Lower lobe of right lung (tissue), 2 donors: ENCODE measurements around the gene TMEM94. TPM values are rescaled to one million over a fixed set of nuclear protein-coding genes. Genes with fewer than 3 reads are reported as not detected.
"Not testable (repeated sequence)": the region's sequence is repeated elsewhere in the genome, so short reads cannot be mapped to it uniquely, and the experiment has no call there.

ENCODE experiments used
- ATAC-seq, 2 donors: fragments of 200-7000 bp; cut with Tn5 transposase; one replicate each; pipeline ENCODE4 v1.9.1; 2020 to 2022; ENCODE audit warnings: mild to moderate bottlenecking in 2 of 2, moderate library complexity in 2 of 2
- DNase-seq: peaks from one replicate; pipeline ENCODE4 v3.0.0-alpha.2; 2020
- H3K27ac ChIP-seq: fragments of 200-600 bp; one replicate; pipeline ENCODE4 v1.8.0; 2022
- H3K27me3 ChIP-seq: fragments of 200-600 bp; one replicate; pipeline ENCODE4 v1.8.0; 2022; ENCODE audit warnings: low read depth
- H3K36me3 ChIP-seq: fragments of 200-600 bp; one replicate; pipeline ENCODE4 v1.8.0; 2022; ENCODE audit warnings: mild to moderate bottlenecking
- H3K4me1 ChIP-seq: fragments of 200-600 bp; one replicate; pipeline ENCODE4 v1.8.0; 2022
- H3K4me3 ChIP-seq: fragments of 200-600 bp; one replicate; pipeline ENCODE4 v1.8.0; 2022; ENCODE audit warnings: mild to moderate bottlenecking
- H3K9me3 ChIP-seq: fragments of 200-600 bp; one replicate; pipeline ENCODE4 v1.8.0; 2022
- intact Hi-C: fragments of 100-400 bp; cut with DNase I; formaldehyde crosslinking; loops from one replicate; pipeline ENCODE4 v1.11.0; 2022
- total RNA-seq: library from RNA; stranded (reverse); fragmentation: NEBNext Ultra II Directional; extraction: Animal tissue kit (Norgen Biotek cat#: 25700); gene quantifications from one replicate; pipeline ENCODE4 v1.2.1, GENCODE V29; 2021
- TF ChIP-seq, protein P1 (sequence below): fragments of 200-600 bp; IDR thresholded peaks from one replicate; pipeline ENCODE4 v1.8.0; 2022; ENCODE audit warnings: antibody characterized with exemption, mild to moderate bottlenecking
- donor health status: DM: no; HTN: yes; CAD: no; lungs with severe emphysema.

The TMEM94 gene
- total RNA-seq, 1 donor from 2014 or later, result 89.5 TPM

DNA sequence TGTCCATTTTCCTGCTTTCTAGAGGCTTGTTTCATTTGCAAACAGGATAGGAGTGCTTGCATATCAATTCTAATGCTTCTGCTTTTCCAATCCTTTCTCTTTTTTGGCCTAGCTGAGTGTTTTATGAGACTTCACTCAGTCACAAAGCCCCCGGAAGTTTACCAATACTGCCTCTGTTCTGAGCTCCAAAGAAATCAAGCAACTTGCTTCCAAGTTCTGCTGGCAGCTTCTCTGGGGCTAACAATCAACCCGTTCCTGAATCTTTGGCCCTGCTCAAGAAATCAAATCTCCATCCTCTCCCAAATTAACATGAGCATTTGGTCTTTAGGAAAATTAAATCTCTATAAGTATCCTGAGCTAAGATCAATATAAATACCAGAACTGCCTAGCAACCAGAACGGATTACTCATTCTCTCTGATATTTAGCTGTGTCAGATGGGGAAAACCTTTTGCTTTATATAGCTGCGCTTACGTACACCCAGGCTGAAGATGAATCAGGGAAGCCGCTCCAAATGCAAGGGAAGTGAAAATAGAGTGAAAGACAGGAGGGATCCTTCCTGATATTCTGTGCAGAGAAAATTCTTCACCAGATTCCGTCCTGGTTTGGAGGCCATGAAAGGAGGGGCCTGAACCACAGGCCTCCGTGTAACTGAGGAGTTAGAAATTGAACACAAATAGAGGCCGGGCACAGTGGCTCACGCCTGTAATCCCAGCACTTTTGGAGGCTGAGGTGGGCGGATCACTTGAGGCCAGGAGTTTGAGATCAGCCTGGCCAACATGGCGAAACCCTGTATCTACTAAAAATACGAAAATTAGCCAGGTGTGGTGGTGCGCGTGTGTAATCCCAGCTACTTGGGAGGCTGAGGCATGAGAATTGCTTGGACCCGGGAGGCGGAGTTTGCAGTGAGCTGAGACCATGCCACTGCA, 27.6 kb upstream of the TMEM94 start:
- TF ChIP-seq, protein P1, sequence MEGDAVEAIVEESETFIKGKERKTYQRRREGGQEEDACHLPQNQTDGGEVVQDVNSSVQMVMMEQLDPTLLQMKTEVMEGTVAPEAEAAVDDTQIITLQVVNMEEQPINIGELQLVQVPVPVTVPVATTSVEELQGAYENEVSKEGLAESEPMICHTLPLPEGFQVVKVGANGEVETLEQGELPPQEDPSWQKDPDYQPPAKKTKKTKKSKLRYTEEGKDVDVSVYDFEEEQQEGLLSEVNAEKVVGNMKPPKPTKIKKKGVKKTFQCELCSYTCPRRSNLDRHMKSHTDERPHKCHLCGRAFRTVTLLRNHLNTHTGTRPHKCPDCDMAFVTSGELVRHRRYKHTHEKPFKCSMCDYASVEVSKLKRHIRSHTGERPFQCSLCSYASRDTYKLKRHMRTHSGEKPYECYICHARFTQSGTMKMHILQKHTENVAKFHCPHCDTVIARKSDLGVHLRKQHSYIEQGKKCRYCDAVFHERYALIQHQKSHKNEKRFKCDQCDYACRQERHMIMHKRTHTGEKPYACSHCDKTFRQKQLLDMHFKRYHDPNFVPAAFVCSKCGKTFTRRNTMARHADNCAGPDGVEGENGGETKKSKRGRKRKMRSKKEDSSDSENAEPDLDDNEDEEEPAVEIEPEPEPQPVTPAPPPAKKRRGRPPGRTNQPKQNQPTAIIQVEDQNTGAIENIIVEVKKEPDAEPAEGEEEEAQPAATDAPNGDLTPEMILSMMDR, result no peak
- ATAC-seq (no peak), DNase-seq (no peak)
- intact Hi-C loops, result no loop called here
- Histone ChIP-seq H3K9me3 (no peaks in the 10 kb centered on the region), H3K4me3 (no peak overlapping the region), H3K27me3 (no peaks in the 10 kb centered on the region), H3K27ac (peak overlapping the region; percentile 42), H3K36me3 (no peaks in the 10 kb centered on the region), H3K4me1 (peaks cover 30% of the 10 kb centered on the region)

DNA sequence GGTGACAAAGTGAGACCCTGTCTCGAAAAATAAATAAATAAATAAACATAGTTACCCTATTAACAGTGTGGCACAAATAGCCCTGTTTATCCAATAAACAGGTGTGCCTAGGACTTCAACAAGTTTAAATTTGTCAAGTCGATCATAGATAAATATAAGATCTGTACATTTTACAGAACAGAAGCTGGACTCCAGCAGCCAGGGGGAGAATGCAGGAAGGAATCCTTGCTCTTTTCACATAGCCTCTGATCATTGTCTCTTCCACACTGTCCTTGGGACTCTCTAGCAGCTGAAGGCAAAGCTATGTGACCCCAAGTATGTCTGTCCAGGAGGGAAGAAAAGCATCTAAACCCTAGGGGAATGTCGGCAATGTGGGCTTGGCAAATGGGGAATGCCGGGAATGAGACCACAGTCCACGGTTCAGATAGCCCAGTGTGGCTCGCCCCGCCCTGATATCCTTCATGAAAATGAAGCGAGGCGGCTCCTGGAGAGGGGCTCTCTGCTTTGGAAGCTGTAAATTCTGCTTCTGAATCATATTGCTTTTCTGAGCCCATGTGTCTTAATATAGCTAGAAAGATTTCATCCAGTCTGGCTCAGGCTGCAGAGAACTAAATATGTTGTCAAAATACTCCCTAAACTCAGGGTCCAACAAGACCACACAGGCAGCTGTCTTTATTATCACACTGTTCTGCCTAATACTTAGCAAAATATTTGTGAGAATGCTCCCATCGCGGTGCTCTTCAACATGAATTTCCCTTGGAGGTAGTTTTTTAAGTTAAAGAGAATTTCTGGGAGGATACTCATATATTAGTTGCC, 26.1 kb upstream of the TMEM94 start:
- DNase-seq, result no peak
- Histone ChIP-seq H3K4me3 (no peak overlapping the region), H3K27me3 (no peaks in the 10 kb centered on the region), H3K4me1 (peaks cover 30% of the 10 kb centered on the region), H3K27ac (peak overlapping the region; percentile 46), H3K9me3 (no peaks in the 10 kb centered on the region), H3K36me3 (no peaks in the 10 kb centered on the region)
- peak; percentile 53 to 58 for ATAC-seq
- TF ChIP-seq, protein P1, result no peak
- intact Hi-C loops, result no loop called here

DNA sequence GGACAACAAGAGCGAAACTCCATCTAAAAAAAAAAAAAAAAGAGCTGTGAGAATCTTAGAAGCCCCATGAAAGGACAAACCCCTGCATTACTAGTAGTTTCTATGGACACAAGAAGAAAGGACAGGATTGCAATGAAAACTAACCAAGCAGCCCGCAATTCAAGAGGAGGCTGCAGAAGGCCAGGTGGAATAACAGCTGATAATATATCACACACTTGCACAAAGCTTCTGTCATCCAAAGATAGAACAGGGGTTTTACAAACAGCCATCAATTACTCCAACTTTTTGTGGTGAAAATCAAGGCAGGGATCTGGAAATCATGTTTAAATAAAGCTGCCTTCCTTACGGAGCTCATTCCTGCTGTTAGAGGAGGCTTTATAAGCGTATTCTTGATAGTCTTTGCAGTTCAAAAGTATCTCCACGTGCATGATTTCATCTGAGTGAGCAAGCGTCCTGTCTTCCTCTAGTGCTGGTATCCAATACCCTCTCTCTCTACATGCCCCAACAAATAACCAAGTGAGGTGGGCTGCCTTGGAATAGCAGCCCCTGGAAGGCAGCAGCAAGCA, 23.1 kb upstream of the TMEM94 start:
- no peak for DNase-seq
- H3K4me1 ChIP-seq, result peaks cover 22% of the 10 kb centered on the region
- no peaks in the 10 kb centered on the region for H3K27me3 ChIP-seq
- no peak overlapping the region for H3K4me3 ChIP-seq
- H3K36me3 ChIP-seq, result no peaks in the 10 kb centered on the region
- intact Hi-C loops, result no loop called here
- no peak for ATAC-seq
- H3K9me3 ChIP-seq, result no peaks in the 10 kb centered on the region
- TF ChIP-seq, protein P1, result no peak
- no peak overlapping the region for H3K27ac ChIP-seq

DNA sequence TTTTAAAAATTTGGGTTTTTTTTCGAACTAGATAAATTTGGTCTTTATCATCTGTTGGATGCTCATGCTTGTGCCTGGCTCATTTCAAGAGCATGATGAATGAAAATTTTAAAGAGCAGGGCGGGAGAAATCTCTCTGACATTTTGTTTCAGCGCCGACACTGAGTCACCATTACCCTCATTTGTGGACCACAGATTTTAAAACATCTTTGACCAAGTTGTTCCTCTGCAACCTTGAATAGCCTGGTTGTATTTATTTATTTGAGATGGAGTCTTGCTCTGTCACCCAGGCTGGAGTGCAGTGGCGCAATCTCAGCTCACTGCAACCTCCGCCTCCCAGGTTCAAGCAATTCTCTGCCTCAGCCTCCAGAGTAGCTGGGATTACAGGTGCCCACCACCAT, 22.0 kb upstream of the TMEM94 start:
- H3K4me3 ChIP-seq, H3K27me3 ChIP-seq, H3K36me3 ChIP-seq, H3K27ac ChIP-seq, DNase-seq, ATAC-seq, intact Hi-C loops, H3K9me3 ChIP-seq: not testable (repeated sequence)
- H3K4me1 ChIP-seq, result peaks cover 12% of the 10 kb centered on the region

DNA sequence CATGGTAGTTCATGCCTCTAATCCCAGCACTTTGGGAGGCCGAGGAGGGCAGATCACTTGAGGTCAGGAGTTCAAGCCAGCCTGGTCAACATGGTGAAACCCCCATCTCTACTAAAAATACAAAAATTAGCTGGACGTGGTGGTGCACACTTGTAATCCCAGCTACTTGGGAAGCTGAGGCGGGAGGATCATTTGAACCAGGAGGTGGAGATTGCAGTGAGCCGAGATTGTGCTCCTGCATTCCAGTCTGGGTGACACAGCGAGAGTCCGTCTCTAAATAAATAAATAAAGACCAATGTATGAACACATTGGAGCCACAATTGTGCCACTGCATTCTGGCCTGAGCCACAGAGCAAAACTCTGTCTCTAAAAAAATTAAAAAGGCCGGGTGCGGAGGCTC, 19.0 kb upstream of the TMEM94 start:
- H3K27me3 ChIP-seq, H3K36me3 ChIP-seq, ATAC-seq, H3K9me3 ChIP-seq, intact Hi-C loops, H3K4me3 ChIP-seq, H3K27ac ChIP-seq, DNase-seq: not testable (repeated sequence)
- peaks cover 10% of the 10 kb centered on the region for H3K4me1 ChIP-seq

DNA sequence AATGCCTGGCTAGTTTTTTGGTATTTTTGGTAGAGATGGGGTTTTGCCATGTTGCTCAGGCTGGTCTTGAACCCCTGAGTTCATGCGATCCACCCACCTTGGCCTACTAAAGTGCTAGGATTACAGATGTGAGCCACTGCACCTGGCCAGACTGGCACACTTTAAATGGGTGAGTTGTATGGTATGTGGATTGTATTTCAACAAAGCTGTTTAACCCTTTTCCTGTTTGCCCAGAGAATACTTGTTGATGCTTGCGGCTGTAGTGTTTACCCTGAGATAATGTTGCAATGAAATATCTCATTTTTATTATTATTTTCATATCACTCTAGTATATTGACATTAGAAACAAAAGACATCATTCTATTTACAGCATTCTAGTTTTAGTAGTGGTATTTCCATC, 17.1 kb upstream of the TMEM94 start:
- intact Hi-C loops, result no loop called here
- TF ChIP-seq, protein P1, result no peak
- H3K27ac ChIP-seq, result no peak overlapping the region
- no peaks in the 10 kb centered on the region for H3K27me3 ChIP-seq
- no peaks in the 10 kb centered on the region for H3K36me3 ChIP-seq
- peaks cover 18% of the 10 kb centered on the region for H3K4me1 ChIP-seq
- H3K9me3 ChIP-seq, result no peaks in the 10 kb centered on the region
- no peak for DNase-seq
- no peak overlapping the region for H3K4me3 ChIP-seq
- ATAC-seq, result no peak
